AG10803 (cell line): ENCODE data around the gene HOXB5.
A peak's percentile ranks its signal among the peaks of the same experiment; 100 is the strongest.

Source experiments
- DNase-seq: peaks from one replicate; pipeline ENCODE4 v3.0.0; 2010; ENCODE audit warnings: low read depth
- H3K4me3 ChIP-seq: 2 replicates; pipeline ENCODE4 v1.5.1; 2011; ENCODE audit warnings: mild to moderate bottlenecking, low read length, control low read depth
- TF ChIP-seq, protein P1 (sequence below): conservative IDR thresholded peaks from 2 replicates; pipeline ENCODE4 v1.5.1; 2011; ENCODE audit warnings: mild to moderate bottlenecking, low read length, control low read depth, inconsistent platforms

The HOXB5 gene

DNA sequence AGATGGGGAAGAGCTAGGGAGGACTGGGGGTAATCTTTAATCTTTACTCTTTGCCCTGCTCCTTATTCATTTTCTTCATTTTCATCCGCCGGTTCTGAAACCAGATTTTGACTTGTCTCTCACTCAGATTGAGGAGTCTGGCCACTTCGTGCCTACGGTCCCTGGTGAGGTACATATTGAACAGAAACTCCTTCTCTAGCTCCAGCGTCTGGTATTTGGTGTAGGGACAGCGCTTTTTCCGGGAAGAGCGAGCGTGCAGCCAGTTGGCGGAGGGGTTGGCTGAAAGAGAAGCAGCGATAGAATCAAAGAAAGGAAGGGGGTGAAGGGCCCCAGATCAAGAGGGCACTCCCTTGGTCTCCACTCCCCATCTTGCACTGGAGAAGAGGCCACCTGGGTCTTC lies 29.3 kb upstream of the HOXB5 start:
- DNase-seq, result no peak

DNA sequence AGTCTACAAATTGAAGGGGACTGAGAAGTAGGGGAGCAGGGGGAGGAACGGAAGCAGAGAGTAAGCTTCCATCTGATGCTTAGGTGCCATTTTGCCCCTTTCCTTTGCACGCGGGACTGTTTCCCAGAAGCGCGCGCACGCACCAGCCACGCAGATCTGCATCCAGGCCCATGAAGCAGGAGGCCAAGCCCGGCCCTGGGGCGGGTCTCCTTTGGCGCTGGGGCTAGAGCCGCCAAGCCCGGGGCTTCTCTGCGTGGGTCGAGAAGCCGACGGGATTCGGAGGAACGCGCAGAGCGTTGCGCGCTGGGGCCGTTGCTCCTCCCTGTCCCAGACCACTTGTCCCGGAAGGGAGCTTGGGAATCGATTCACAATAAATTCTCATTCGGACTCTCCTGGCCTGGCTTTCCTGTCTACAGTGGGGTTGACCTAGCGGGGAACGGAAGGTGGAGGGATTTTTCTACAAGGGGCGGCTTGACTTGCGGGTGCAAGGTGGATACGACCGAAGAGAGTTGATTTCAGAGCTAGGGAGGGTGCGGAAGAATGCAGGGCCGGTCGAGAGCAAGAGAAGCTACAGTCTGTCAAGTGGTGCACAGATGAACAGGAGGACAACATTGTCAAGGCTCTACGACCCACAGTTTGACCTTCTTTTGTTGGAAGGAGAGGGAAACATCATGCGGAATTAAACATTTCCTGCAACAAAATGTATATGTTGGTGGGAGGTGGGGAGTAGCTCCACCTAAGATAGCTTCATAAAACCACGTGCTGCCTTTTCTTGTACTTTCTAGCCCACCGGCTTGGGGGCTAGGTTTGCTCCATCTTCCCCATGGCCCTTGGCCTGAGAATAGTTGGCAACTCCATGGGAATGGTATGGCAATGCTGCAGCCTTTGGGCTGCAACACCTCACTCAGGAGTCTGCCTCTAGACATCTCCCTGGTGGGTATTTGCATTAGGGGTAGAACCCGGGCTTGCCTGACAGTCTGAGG lies 28.1 kb upstream of the HOXB5 start:
- TF ChIP-seq, protein P1, sequence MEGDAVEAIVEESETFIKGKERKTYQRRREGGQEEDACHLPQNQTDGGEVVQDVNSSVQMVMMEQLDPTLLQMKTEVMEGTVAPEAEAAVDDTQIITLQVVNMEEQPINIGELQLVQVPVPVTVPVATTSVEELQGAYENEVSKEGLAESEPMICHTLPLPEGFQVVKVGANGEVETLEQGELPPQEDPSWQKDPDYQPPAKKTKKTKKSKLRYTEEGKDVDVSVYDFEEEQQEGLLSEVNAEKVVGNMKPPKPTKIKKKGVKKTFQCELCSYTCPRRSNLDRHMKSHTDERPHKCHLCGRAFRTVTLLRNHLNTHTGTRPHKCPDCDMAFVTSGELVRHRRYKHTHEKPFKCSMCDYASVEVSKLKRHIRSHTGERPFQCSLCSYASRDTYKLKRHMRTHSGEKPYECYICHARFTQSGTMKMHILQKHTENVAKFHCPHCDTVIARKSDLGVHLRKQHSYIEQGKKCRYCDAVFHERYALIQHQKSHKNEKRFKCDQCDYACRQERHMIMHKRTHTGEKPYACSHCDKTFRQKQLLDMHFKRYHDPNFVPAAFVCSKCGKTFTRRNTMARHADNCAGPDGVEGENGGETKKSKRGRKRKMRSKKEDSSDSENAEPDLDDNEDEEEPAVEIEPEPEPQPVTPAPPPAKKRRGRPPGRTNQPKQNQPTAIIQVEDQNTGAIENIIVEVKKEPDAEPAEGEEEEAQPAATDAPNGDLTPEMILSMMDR, result no peak
- no peak for DNase-seq
- H3K4me3 ChIP-seq, result no peak overlapping the region

More for the DNA sequence above, 29.3 kb upstream of the HOXB5 start:
- TF ChIP-seq, protein P1, result no peak
- no peak overlapping the region for H3K4me3 ChIP-seq

DNA sequence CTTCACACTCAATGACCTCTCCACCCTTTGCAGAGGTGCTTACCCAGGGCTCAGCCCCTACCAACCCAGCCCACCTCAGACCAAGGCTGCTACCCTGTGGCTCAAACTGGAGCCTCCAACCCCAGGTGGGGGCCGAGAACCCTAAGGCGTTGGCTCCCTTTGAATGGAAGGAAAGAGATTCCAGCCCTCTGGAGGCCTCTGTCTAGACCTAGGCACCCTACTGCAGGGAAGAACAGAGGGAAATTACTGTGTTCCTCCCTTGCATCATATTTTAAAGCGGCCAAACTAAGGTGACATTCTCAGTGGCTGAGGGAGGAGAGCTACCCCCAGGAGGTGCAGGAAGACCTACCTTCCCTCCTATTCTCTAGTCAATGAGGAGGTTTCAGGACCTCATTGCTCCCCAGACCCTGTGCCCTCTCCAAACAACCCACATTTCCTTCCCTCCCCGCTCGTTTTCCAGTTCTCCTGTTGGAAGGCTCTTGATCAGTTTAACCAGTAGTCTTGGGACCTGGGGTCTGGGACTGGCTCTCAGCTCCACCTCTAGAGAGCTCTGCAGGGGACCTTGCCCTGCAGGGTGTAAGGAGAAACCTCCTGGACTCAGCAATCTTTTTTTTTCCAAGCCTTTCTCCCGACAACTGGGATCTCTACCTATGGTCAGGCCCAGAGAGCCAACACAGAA lies 27.0 kb upstream of the HOXB5 start:
- no peak overlapping the region for H3K4me3 ChIP-seq
- DNase-seq, result no peak
- TF ChIP-seq, protein P1, result no peak

DNA sequence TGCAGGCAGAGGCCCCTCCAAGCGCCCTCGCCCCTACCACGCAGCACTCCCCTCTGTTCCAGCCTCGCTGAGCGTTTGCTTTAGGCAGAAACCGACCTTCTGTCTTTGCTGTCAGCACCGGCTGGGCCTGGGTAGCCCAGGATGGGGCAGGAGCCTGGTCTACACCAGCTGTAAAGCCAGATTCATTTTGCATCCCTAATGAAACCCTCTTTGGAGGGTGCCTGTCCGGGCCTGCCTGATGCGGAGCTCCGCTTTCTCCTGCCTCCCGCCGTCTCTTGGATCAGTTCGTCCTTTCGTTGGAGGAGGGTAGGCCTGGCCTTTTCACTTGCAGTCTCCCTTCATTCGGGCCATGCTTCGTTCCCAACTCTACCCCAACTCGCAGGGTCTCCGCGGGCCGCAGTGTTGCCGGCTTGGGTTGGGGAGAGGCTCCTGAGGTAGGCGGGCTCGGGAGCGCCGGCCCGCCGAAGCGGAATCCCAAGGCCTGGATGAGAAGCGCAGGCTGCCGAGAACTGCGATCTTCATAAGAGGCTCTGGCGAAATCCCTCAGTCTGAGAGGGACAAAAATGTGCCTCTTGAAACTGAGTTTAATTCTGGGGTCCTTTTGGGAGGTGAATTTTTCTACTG lies 26.4 kb upstream of the HOXB5 start:
- H3K4me3 ChIP-seq, result no peak overlapping the region
- DNase-seq, result no peak
- TF ChIP-seq, protein P1, result no peak

DNA sequence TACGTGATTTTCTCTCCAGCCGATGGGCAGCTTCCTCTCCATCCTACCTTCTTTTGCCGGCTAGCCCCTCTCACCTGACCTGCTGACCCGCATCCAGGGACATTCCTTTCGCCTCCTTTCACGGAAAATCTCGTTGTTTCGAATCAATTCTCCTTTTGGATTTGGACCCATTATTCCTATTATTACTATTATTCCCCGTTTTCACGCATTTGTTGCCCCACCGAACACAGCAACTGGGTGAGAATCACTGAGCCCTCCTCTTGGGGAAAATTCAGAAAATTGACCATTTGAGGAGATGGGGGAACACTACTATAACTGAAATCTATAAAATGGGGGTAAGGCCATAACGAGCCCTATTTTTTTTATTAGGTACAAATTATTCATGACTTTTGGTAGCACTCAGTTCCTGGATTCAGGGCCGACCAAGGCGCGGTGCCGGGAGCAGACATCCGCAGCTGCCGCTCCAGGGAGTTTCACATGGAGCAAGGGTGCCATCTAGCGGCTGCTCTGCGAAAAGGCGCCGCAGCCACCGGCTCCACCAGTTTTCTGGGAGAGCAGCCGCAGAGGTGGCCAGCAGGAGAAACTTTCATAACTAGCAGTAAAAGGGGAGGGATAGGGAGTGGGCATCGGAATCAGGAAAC lies 24.8 kb upstream of the HOXB5 start:
- DNase-seq, result peak; percentile 78
- TF ChIP-seq, protein P1, result peak; percentile 83
- peak overlapping the region; percentile 46; the same call in 1 of the 2 replicates for H3K4me3 ChIP-seq

DNA sequence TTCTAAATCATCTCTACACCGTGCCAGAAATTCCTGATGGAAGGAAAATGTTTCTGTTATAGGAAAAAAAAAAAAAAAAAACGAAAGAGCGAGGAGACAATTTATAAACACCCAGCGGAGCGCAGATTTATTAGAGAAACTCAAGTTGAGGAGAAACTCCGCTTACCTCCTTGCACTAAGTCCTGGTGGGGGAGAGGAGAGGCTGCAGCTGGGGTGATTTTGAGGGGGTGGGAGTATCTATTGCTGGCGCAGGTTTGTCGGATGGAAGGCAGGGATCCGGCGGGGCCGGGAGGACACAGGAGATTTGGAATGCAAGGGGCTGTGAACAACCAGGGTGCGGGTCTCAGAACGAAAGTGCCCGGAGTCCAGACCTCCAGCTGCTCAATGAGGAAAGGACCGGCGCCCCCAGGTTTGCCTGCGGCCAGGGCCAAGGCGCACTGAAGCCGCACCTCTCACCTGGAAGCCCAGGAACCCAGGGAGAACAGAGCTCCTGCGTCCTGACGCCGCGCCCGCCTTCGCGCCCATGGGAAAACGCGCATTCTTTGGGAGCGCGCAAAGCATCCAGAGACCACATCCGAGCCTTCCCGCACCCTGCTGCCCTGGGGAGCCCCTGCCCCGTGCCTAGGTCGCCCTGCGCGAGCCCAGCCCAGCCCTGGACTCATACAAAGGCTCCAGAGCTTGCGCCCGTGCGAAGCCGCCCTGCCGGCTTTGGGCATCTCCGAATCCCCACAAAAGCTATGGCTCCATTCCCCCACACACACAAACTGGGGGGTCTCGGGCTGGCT lies 24.1 kb upstream of the HOXB5 start:
- TF ChIP-seq, protein P1, result no peak
- H3K4me3 ChIP-seq, result no peak overlapping the region
- DNase-seq, result no peak
